H1 (cell line): ENCODE data around the gene VSIG10. TPM values are rescaled to one million over a fixed set of nuclear protein-coding genes. Genes with fewer than 3 reads are reported as not detected.

Source experiments
- CTCF ChIA-PET: fragments of 300-600 bp; sonication (Branson Sonifier 250); formaldehyde crosslinking; loops from one replicate; lab custom pipeline; 2021; ENCODE audit not compliant: partially characterized antibody; lab: Charles Lee
- POLR2A ChIA-PET: fragments of 300-600 bp; sonication (Branson Sonifier 250); formaldehyde crosslinking; loops from one replicate; lab custom pipeline; 2021; ENCODE audit warnings: inconsistent platforms; ENCODE audit not compliant: partially characterized antibody; lab: Charles Lee
- DNase-seq, 2 experiments: peaks; one replicate each; pipeline versions ENCODE4 v3.0.0 to v3.0.0-alpha.2; 2010 to 2022; ENCODE audit warnings: low spot score in 2 of 2, low read depth in 1 of 2, mixed read lengths in 1 of 2
- FAIRE-seq: peaks from 2 replicates; lab custom pipeline; 2011; peaks lifted over from hg19 to GRCh38; lab: Jason Lieb, UNC
- H2AFZ ChIP-seq: 2 replicates; pipeline ENCODE4 v1.8.1; 2012; ENCODE audit warnings: low read length, inconsistent platforms
- H2AK5ac ChIP-seq: 2 replicates; pipeline ENCODE4 v1.6.1; 2013; ENCODE audit warnings: low read depth, low read length
- H2BK120ac ChIP-seq: replicated peaks from 2 replicates; pipeline ENCODE3; 2013; ENCODE audit warnings: low read depth, low read length, inconsistent platforms
- H2BK12ac ChIP-seq: 2 replicates; pipeline ENCODE4 v1.6.1; 2013; ENCODE audit warnings: low read depth, low read length
- H2BK15ac ChIP-seq: 2 replicates; pipeline ENCODE4 v1.6.1; 2013; ENCODE audit warnings: low read length
- H2BK20ac ChIP-seq: 2 replicates; pipeline ENCODE4 v1.6.1; 2013; ENCODE audit warnings: low read length
- H2BK5ac ChIP-seq: 2 replicates; pipeline ENCODE4 v1.6.1; 2013; ENCODE audit warnings: low read depth, low read length
- H3K14ac ChIP-seq: 2 replicates; pipeline ENCODE4 v1.6.1; 2013; ENCODE audit warnings: inconsistent platforms; ENCODE audit not compliant: insufficient read length
- H3K18ac ChIP-seq: 2 replicates; pipeline ENCODE4 v1.6.1; 2013; ENCODE audit warnings: low read length; ENCODE audit errors: extremely low read depth
- H3K23ac ChIP-seq: 2 replicates; pipeline ENCODE4 v1.6.1; 2013; ENCODE audit warnings: inconsistent platforms; ENCODE audit not compliant: insufficient read length
- H3K23me2 ChIP-seq: 2 replicates; pipeline ENCODE4 v1.6.1; 2013; ENCODE audit warnings: low read depth, low read length
- H3K27ac ChIP-seq: 2 replicates; pipeline ENCODE4 v1.6.1; 2011; ENCODE audit warnings: low read depth, low read length, inconsistent platforms
- H3K27me3 ChIP-seq, 4 experiments: replicated peaks in 1 of 4; 1 replicate in 1 of 4; 2 replicates in 3 of 4; pipeline versions ENCODE4 v1.6.1 to v1.8.1; 2011 to 2013; ENCODE audit warnings: low read length in 3 of 4, mild to moderate bottlenecking in 3 of 4, inconsistent platforms in 2 of 4, mixed read lengths in 2 of 4, moderate library complexity in 1 of 4; ENCODE audit not compliant: control insufficient read depth in 3 of 4, insufficient read depth in 3 of 4; ENCODE audit errors: extremely low read depth in 1 of 4
- H3K36me3 ChIP-seq, 4 experiments: 2 replicates each; pipeline versions ENCODE4 v1.6.1 to v1.8.1; 2011 to 2013; ENCODE audit warnings: mild to moderate bottlenecking in 4 of 4, low read length in 3 of 4, moderate library complexity in 2 of 4, control low read depth in 1 of 4, inconsistent platforms in 1 of 4; ENCODE audit not compliant: insufficient read depth in 4 of 4, control insufficient read depth in 2 of 4
- H3K4ac ChIP-seq: replicated peaks from 2 replicates; pipeline ENCODE3; 2013; ENCODE audit warnings: low read length, low read depth, mixed read lengths, inconsistent platforms; ENCODE audit not compliant: insufficient read length
- H3K4me1 ChIP-seq, 4 experiments: replicated peaks in 1 of 4; 1 replicate in 1 of 4; 2 replicates in 3 of 4; pipeline versions ENCODE4 v1.6.1 to v1.8.1; 2011 to 2013; ENCODE audit warnings: low read length in 3 of 4, inconsistent platforms in 2 of 4, mixed read lengths in 1 of 4; ENCODE audit not compliant: insufficient read depth in 4 of 4, control insufficient read depth in 3 of 4
- H3K4me2 ChIP-seq, 2 experiments: 2 replicates each; pipeline versions ENCODE4 v1.6.1 to v1.8.1; 2011 to 2013; ENCODE audit warnings: low read depth in 2 of 2, low read length in 2 of 2, control low read depth in 1 of 2, inconsistent platforms in 1 of 2, mild to moderate bottlenecking in 1 of 2; ENCODE audit not compliant: insufficient read depth in 1 of 2
- H3K4me3 ChIP-seq, 4 experiments: fragments of 200-600, 300-600 bp in 1 of 4; sonication (generic), shearing (Covaris generic), sonication (Bioruptor Twin) in 1 of 4; 2 replicates each; pipeline versions ENCODE4 v1.5.1 to v1.8.1; 2011 to 2016; ENCODE audit warnings: low read length in 4 of 4, low read depth in 3 of 4, control low read depth in 2 of 4, inconsistent platforms in 2 of 4, mild to moderate bottlenecking in 2 of 4, mixed read lengths in 1 of 4, moderate library complexity in 1 of 4; ENCODE audit not compliant: insufficient read depth in 2 of 4; ENCODE audit errors: extremely low read depth in 1 of 4
- H3K56ac ChIP-seq: replicated peaks from 2 replicates; pipeline ENCODE3; 2013; ENCODE audit warnings: low read depth, mild to moderate bottlenecking, mixed read lengths, low read length, inconsistent platforms; ENCODE audit not compliant: insufficient read length
- H3K79me1 ChIP-seq: 2 replicates; pipeline ENCODE4 v1.6.1; 2013; ENCODE audit warnings: low read depth, low read length, control low read depth
- H3K79me2 ChIP-seq, 2 experiments: 2 replicates each; pipeline versions ENCODE4 v1.6.1 to v1.8.1; 2012 to 2013; ENCODE audit warnings: low read length in 2 of 2, mild to moderate bottlenecking in 2 of 2, inconsistent platforms in 1 of 2; ENCODE audit not compliant: insufficient read depth in 2 of 2, control insufficient read depth in 1 of 2
- H3K9ac ChIP-seq, 4 experiments: replicated peaks in 1 of 4; 1 replicate in 1 of 4; 2 replicates in 3 of 4; pipeline versions ENCODE4 v1.6.1 to v1.8.1; 2011 to 2013; ENCODE audit warnings: low read depth in 3 of 4, low read length in 3 of 4, control low read depth in 2 of 4, mild to moderate bottlenecking in 2 of 4, moderate library complexity in 2 of 4, inconsistent platforms in 1 of 4; ENCODE audit errors: extremely low read depth in 1 of 4
- H3K9me3 ChIP-seq, 2 experiments: 2 replicates each; pipeline versions ENCODE4 v1.6.1 to v1.8.1; 2012 to 2013; ENCODE audit warnings: mild to moderate bottlenecking in 2 of 2, moderate library complexity in 2 of 2, control low read depth in 1 of 2, inconsistent platforms in 1 of 2, low read depth in 1 of 2, low read length in 1 of 2, mixed read lengths in 1 of 2; ENCODE audit not compliant: insufficient read depth in 2 of 2
- H4K20me1 ChIP-seq, 2 experiments: replicated peaks in 1 of 2; 2 replicates each; pipeline versions ENCODE3 to v1.8.1; 2011 to 2013; ENCODE audit warnings: inconsistent platforms in 2 of 2, low read length in 2 of 2, mild to moderate bottlenecking in 1 of 2; ENCODE audit not compliant: insufficient read depth in 2 of 2, control insufficient read depth in 1 of 2
- H4K5ac ChIP-seq: 2 replicates; pipeline ENCODE4 v1.6.1; 2013; ENCODE audit warnings: low read length, low read depth, mixed read lengths, inconsistent platforms; ENCODE audit not compliant: insufficient read length
- H4K8ac ChIP-seq: 2 replicates; pipeline ENCODE4 v1.8.0; 2013; ENCODE audit warnings: mild to moderate bottlenecking, moderate library complexity, low read length, inconsistent platforms; ENCODE audit not compliant: insufficient read depth; ENCODE audit errors: extremely low read depth
- H4K91ac ChIP-seq: replicated peaks from 2 replicates; pipeline ENCODE3; 2013; ENCODE audit warnings: low read length, mixed read lengths, inconsistent platforms; ENCODE audit not compliant: insufficient read length
- CEBPB ChIP-seq: IDR thresholded peaks from 2 replicates; pipeline ENCODE4 v1.6.1; 2012; ENCODE audit warnings: low read depth, low read length
- E2F6 ChIP-seq: IDR thresholded peaks from 2 replicates; pipeline ENCODE4 v1.6.1; 2012; ENCODE audit warnings: inconsistent platforms
- EZH2 ChIP-seq: fragments of 200-600 bp; sonication (generic); IDR thresholded peaks from 2 replicates; pipeline ENCODE4 v1.7.1; 2012; ENCODE audit warnings: low read depth, mild to moderate bottlenecking, moderate library complexity, low read length, inconsistent platforms; ENCODE audit not compliant: severe bottlenecking
- FOSL1 ChIP-seq: IDR thresholded peaks from 2 replicates; pipeline ENCODE4 v1.6.1; 2011; ENCODE audit warnings: mild to moderate bottlenecking, low read depth, low read length, moderate library complexity; ENCODE audit not compliant: insufficient read depth
- MAFK ChIP-seq: IDR thresholded peaks from 2 replicates; pipeline ENCODE4 v1.6.1; 2012; ENCODE audit warnings: low read depth, mild to moderate bottlenecking, improper control_type of control experiment, low read length
- SAP30 ChIP-seq: fragments of 300-600 bp; sonication (generic); IDR thresholded peaks from 2 replicates; pipeline ENCODE4 v1.7.1; 2012; ENCODE audit warnings: low read length, moderate library complexity, mild to moderate bottlenecking, inconsistent platforms; ENCODE audit not compliant: insufficient read depth, insufficient replicate concordance
- SRF ChIP-seq: IDR thresholded peaks from 2 replicates; pipeline ENCODE4 v1.6.1; 2011; ENCODE audit warnings: mild to moderate bottlenecking, low read depth, low read length, moderate library complexity
- TAF1 ChIP-seq: IDR thresholded peaks from 2 replicates; pipeline ENCODE4 v1.6.1; 2011; ENCODE audit warnings: mild to moderate bottlenecking, low read depth, low read length
- TCF12 ChIP-seq: IDR thresholded peaks from 2 replicates; pipeline ENCODE4 v1.6.1; 2011; ENCODE audit warnings: low read depth, mild to moderate bottlenecking, low read length
- WGBS, 2 experiments: shearing (Covaris generic) in 1 of 2; methylation state at CpG; one replicate each; pipeline versions ENCODE4 v1.1.6 to v1.1.7; 2013 to 2015; ENCODE audit warnings: low lambda C conversion rate in 2 of 2, mixed read lengths in 2 of 2, inconsistent platforms in 1 of 2, low coverage in 1 of 2, missing lambda C conversion rate in 1 of 2; ENCODE audit not compliant: insufficient replicate concordance in 2 of 2, insufficient coverage in 1 of 2, insufficient read length in 1 of 2; ENCODE audit errors: extremely low coverage in 1 of 2, missing lambda C conversion rate in 1 of 2; 5-methylcytosine and 5-hydroxymethylcytosine counted together
- polyA plus RNA-seq, 7 experiments: library from polyadenylated mRNA; depleted of rRNA in 3 of 7; stranded (reverse) in 5 of 7; unstranded in 2 of 7; fragments of >200 nt in 5 of 7; fragments of 200-250 nt in 2 of 7; gene quantifications; 1 replicate in 5 of 7; 2 replicates in 1 of 7; 4 replicates in 1 of 7; pipeline versions ENCODE4 v1.2.1 to v1.2.3, GENCODE V29; 2011 to 2013; ENCODE audit warnings: missing spikeins in 2 of 7, mixed read lengths in 2 of 7
- total RNA-seq: library from RNA; stranded (reverse); fragmentation: NEBNext Ultra II Directional; extraction: Animal tissue kit (Norgen Biotek cat#: 25700); gene quantifications from 2 replicates; pipeline ENCODE4 v1.2.1, GENCODE V29; 2021

Gene VSIG10
- total and polyA plus RNA-seq, 2 of the 8 experiments (the other 6 are each of a cell fraction or from before 2014, with no cell fraction given): 34.4 to 93.6 TPM

DNA sequence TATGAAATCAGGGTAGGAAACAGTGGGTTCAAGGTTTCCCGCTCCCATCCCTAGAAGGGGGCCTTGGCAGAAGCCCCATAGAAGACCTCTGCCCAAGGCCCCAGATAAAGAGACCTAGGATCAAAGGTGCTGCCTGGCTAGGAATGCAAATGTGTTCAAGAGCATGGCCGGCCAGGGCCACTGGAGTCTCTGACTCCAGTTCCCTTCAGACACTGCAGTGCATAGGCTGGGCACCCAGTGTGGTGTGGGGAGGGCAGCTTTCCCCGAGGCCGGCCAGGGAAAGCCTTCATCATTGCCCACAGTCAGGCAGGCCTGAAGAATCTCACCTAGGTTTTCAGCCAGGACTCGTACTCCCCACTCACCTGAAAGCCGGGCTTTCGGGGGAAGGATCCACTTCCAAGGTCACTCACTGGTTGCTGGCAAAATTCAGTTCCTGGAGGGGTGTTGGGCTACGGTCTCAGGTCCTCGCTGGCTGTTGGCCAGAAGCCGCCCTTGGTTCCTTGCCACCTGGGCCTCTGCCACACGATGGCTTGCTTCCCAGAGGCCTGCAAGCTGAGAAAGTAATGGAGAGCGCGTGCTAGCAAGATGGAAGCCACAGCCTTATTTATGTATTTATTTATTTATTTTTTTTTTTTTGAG is 22.4 kb upstream of the VSIG10 start:
- Histone ChIP-seq H3K79me2 (no peaks in the 10 kb centered on the region), H3K56ac (no peak overlapping the region), H2BK12ac (no peak overlapping the region), H3K4me2 (no peak overlapping the region), H3K18ac (peak overlapping the region; percentile 19), H4K5ac (peak overlapping the region; percentile 21), H3K4me1 (peaks cover 0 to 9% (median 3%) of the 10 kb centered on the region in 4 experiments; a peak in 5 of 7 replicates), H3K36me3 (no peaks in the 10 kb centered on the region), H2BK15ac (no peak overlapping the region), H3K27ac (no peak overlapping the region), H4K91ac (no peak overlapping the region), H3K27me3 (no peaks in the 10 kb centered on the region), H4K20me1 (no peaks in the 10 kb centered on the region), H2AK5ac (peak overlapping the region; percentile 95; the same call in 1 of the 2 replicates), H3K14ac (no peak overlapping the region), H3K23me2 (no peaks in the 10 kb centered on the region), H4K8ac (peak overlapping the region; percentile 80; the same call in 1 of the 2 replicates), H3K4me3 (no peak overlapping the region), H3K23ac (no peak overlapping the region), H3K9me3 (no peaks in the 10 kb centered on the region), H2BK120ac (no peak overlapping the region), H3K9ac (no peak overlapping the region), H3K79me1 (no peaks in the 10 kb centered on the region), H2AFZ (no peak overlapping the region), H2BK5ac (peak overlapping the region; percentile 44; the same call in 1 of the 2 replicates), H2BK20ac (peak overlapping the region; percentile 93; the same call in 1 of the 2 replicates), H3K4ac (no peak overlapping the region)
- FAIRE-seq: no peak
- ChIA-PET CTCF (interaction anchor here (0.6 to 8.2 kb wide), 3 partner anchors 19 to 250 kb away, joined by 3 to 39 read pairs (median 4); partner anchors contain the start of gene SUDS3), POLR2A (interaction anchor here (11.5 kb wide), 1 partner anchor 13 kb away, joined by 130 read pairs; the partner anchor contains the start of gene PEBP1)
- 96% methylated on average over 13 of the region's 13 CpGs; no CpG with 5 or more reads in 1 of the 2 experiments for WGBS, 2 experiments
- DNase-seq: no peak
- no peak for TF ChIP-seq SRF
- TF ChIP-seq E2F6: no peak
- TF ChIP-seq MAFK: no peak
- TF ChIP-seq EZH2: no peak
- TF ChIP-seq TAF1: no peak
- no peak for TF ChIP-seq CEBPB
- no peak for TF ChIP-seq SAP30
- TF ChIP-seq TCF12: no peak
- TF ChIP-seq FOSL1: no peak
